HepG2 (cell line): Measurements from ENCODE around the gene PHF2. TPM values are rescaled to one million over a fixed set of nuclear protein-coding genes. Genes with fewer than 3 reads are reported as not detected.

Source experiments
- ATAC-seq: fragments of 200-7000 bp; cut with Tn5 transposase; 3 replicates; pipeline ENCODE4 v1.9.1; 2020; ENCODE audit warnings: mild to moderate bottlenecking, moderate library complexity
- BruUV-seq: library from RNA; stranded (reverse); fragments of 400-500 nt; replicated peaks from 2 replicates; lab custom pipeline; 2021; lab: Mats Ljungman, UMichigan
- CTCF ChIA-PET: fragments of 300-600 bp; formaldehyde crosslinking; extraction: SDS; loops from one replicate; lab custom pipeline; 2021; ENCODE audit warnings: low total read pairs, inconsistent platforms, low intra/inter-chr PET ratio; lab: Yijun Ruan, JAX
- POLR2A ChIA-PET: fragments of 350-600 bp; sonication (Branson Sonifier 250); formaldehyde crosslinking; loops from one replicate; lab custom pipeline; 2020; ENCODE audit warnings: antibody characterized with exemption, inconsistent platforms; lab: Yijun Ruan, JAX
- DNase-seq: peaks from one replicate; pipeline ENCODE4 v3.0.0-alpha.2; 2015; ENCODE audit warnings: low spot score
- FAIRE-seq: peaks from 3 replicates; lab custom pipeline; 2011; peaks lifted over from hg19 to GRCh38; lab: Jason Lieb, UNC
- H2AFZ ChIP-seq: one replicate; pipeline ENCODE4 v1.6.1; 2011; ENCODE audit warnings: low read length, inconsistent platforms
- H3K27ac ChIP-seq: fragments of 300-600 bp; 3 replicates; pipeline ENCODE4 v1.8.0; 2011; ENCODE audit warnings: mixed run types, mild to moderate bottlenecking, mixed read lengths, low read length, inconsistent platforms; ENCODE audit not compliant: insufficient read depth; ENCODE audit errors: extremely low read length
- H3K27me3 ChIP-seq, 2 experiments: fragments of 200-600 bp in 1 of 2; 2 replicates in 1 of 2; 3 replicates in 1 of 2; pipeline versions ENCODE4 v1.6.0 to v1.8.0; 2011; ENCODE audit warnings: low read length in 2 of 2, mild to moderate bottlenecking in 2 of 2, moderate library complexity in 2 of 2, inconsistent platforms in 1 of 2; ENCODE audit not compliant: insufficient read depth in 2 of 2, control insufficient read depth in 1 of 2
- H3K36me3 ChIP-seq, 2 experiments: fragments of 200-600 bp in 1 of 2; replicated peaks in 1 of 2; 2 replicates in 1 of 2; 3 replicates in 1 of 2; pipeline versions ENCODE4 v1.5.1 to v1.8.0; 2011; ENCODE audit warnings: low read length in 2 of 2, inconsistent platforms in 1 of 2; ENCODE audit not compliant: insufficient read depth in 2 of 2, control insufficient read depth in 1 of 2
- H3K4me1 ChIP-seq: 2 replicates; pipeline ENCODE4 v1.5.1; 2012; ENCODE audit warnings: low read length, inconsistent platforms; ENCODE audit not compliant: insufficient read depth
- H3K4me2 ChIP-seq: 2 replicates; pipeline ENCODE4 v1.6.0; 2011; ENCODE audit warnings: low read depth, low read length, inconsistent platforms
- H3K4me3 ChIP-seq, 3 experiments: fragments of 200-600 bp in 1 of 3; sonication (generic), shearing (Covaris generic) in 1 of 3; replicated peaks in 1 of 3; 2 replicates each; pipeline ENCODE4 v1.5.1; 2011 to 2016; ENCODE audit warnings: low read length in 3 of 3, inconsistent platforms in 2 of 3, low read depth in 2 of 3, mild to moderate bottlenecking in 2 of 3, control low read depth in 1 of 3, mixed read lengths in 1 of 3; ENCODE audit not compliant: insufficient read depth in 1 of 3
- H3K79me2 ChIP-seq: one replicate; pipeline ENCODE4 v1.6.1; 2011; ENCODE audit warnings: low read length, inconsistent platforms; ENCODE audit not compliant: insufficient read depth
- H3K9ac ChIP-seq: 2 replicates; pipeline ENCODE4 v1.6.0; 2011; ENCODE audit warnings: mild to moderate bottlenecking, low read depth, low read length, inconsistent platforms; ENCODE audit not compliant: insufficient read depth
- H3K9me3 ChIP-seq: 2 replicates; pipeline ENCODE4 v1.5.1; 2012; ENCODE audit warnings: mild to moderate bottlenecking, low read length
- H4K20me1 ChIP-seq: 2 replicates; pipeline ENCODE4 v1.6.0; 2011; ENCODE audit warnings: inconsistent platforms, mild to moderate bottlenecking, low read length, moderate library complexity; ENCODE audit not compliant: insufficient read depth
- FOSL1 ChIP-seq: sonication (generic); formaldehyde crosslinking; IDR thresholded peaks from 2 replicates; pipeline ENCODE4 v1.9.0; 2021; ENCODE audit warnings: missing genetic modification reagents, borderline replicate concordance
- KIAA2018 ChIP-seq: sonication (generic); formaldehyde crosslinking; IDR thresholded peaks from 2 replicates; pipeline ENCODE4 v1.5.0; 2020; ENCODE audit warnings: mild to moderate bottlenecking, missing genetic modification reagents, borderline replicate concordance
- TEAD3 ChIP-seq: optimal IDR thresholded peaks from 2 replicates; pipeline ENCODE3; 2016; ENCODE audit warnings: borderline replicate concordance
- ZNF558 ChIP-seq: sonication (generic); formaldehyde crosslinking; IDR thresholded peaks from 2 replicates; pipeline ENCODE4 v1.9.0; 2022; ENCODE audit warnings: mild to moderate bottlenecking, missing genetic modification reagents, borderline replicate concordance
- ZNF687 ChIP-seq: sonication (generic); formaldehyde crosslinking; IDR thresholded peaks from 2 replicates; pipeline ENCODE4 v1.5.1; 2020; ENCODE audit warnings: mild to moderate bottlenecking, missing genetic modification reagents, moderate library complexity
- WGBS: methylation state at CpG from one replicate; pipeline ENCODE4 v1.1.6; 2017; ENCODE audit warnings: low lambda C conversion rate; 5-methylcytosine and 5-hydroxymethylcytosine counted together
- in situ Hi-C: cut with HindIII; loops from 2 replicates; pipeline ENCODE4 v1.10.0; 2017; ENCODE audit warnings: low pct_unique_long_range_greater_than_20kb; ENCODE audit not compliant: extremely low pct_ligation_motif_present
- intact Hi-C: fragments of 100-400 bp; cut with micrococcal nuclease; formaldehyde crosslinking; loops from one replicate; pipeline ENCODE4 v1.10.0; 2022; ENCODE audit not compliant: unreplicated experiment
- polyA plus RNA-seq, 8 experiments: library from polyadenylated mRNA; depleted of rRNA in 3 of 8; stranded (reverse) in 7 of 8; unstranded in 1 of 8; fragments of >200 nt; fragmentation: Illumina TruSeq in 4 of 8; extraction: Trizol in 4 of 8; gene quantifications; 2 replicates each; pipeline versions ENCODE4 v1.2.1 to v1.2.3, GENCODE V29; 2011 to 2016; ENCODE audit warnings: low read depth in 4 of 8, missing spikeins in 1 of 8, mixed read lengths in 1 of 8; ENCODE audit not compliant: insufficient read depth in 1 of 8
- total RNA-seq, 5 experiments: library from RNA; depleted of rRNA; stranded (reverse); fragments of >200 nt; fragmentation: Illumina TruSeq; extraction: Trizol; gene quantifications; 2 replicates each; pipeline ENCODE4 v1.2.3, GENCODE V29; 2016; ENCODE audit warnings: low read depth in 1 of 5

Gene PHF2
- total and polyA plus RNA-seq, 2 of the 13 experiments (the other 11 are each of a cell fraction or from before 2014, with no cell fraction given): 6.6 to 9.1 TPM

GRCh38 chr9:93579711-93580516, 3.5 kb downstream of the PHF2 start:
- Histone ChIP-seq H3K79me2 (peaks cover 47% of the 10 kb centered on the region), H3K9ac (0 out of 2 replicates have a peak overlapping the region, but pooled peaks have one; percentile 12), H3K4me2 (peak overlapping the region; percentile 88), H3K4me1 (peaks cover 64% of the 10 kb centered on the region), H3K9me3 (no peaks in the 10 kb centered on the region), H3K36me3 (no peaks in the 10 kb centered on the region)
- intact Hi-C loops: no loop called here
- WGBS: 73% methylated on average over 10 of the region's 20 CpGs
- peak; percentile 7 for ATAC-seq
- BruUV-seq: no TSS peak
- TF ChIP-seq ZNF558 (no peak), FOSL1 (CRISPR knock-in tag) (no peak), KIAA2018 (CRISPR knock-in tag) (no peak), TEAD3 (CRISPR knock-in tag) (no peak), ZNF687 (no peak)
- TF ChIP-seq, all 625 proteins: peak for 0
- ChIA-PET CTCF (no interaction called here), POLR2A (interaction anchor here (2.8 kb wide), 1 partner anchor 13 kb away, joined by 26 read pairs; no protein-coding TSS in a partner anchor)
- no peak for DNase-seq
- Histone ChIP-seq H3K27me3 (no peaks in the 10 kb centered on the region; a peak in 1 of 5 replicates), H2AFZ (no peak overlapping the region), H3K4me3 (peak overlapping the region in 2 of 3 experiments; percentile 46 to 65; a peak in 3 of 6 replicates), H4K20me1 (peaks cover 21% of the 10 kb centered on the region), H3K27ac (peak overlapping the region; percentile 51)
- in situ Hi-C loops: no loop called here
- no peak for FAIRE-seq
